LHCN-M2 (cell line): ENCODE measurements around the gene NCR1. TPM values are rescaled to one million over a fixed set of nuclear protein-coding genes. Genes with fewer than 3 reads are reported as not detected.
"Not testable (repeated sequence)": the region's sequence is repeated elsewhere in the genome, so short reads cannot be mapped to it uniquely, and the experiment has no call there.

Experiments used
- DNase-seq: peaks from one replicate; pipeline ENCODE4 v3.0.0-alpha.2; 2012; ENCODE audit warnings: low read depth
- polyA plus RNA-seq: library from polyadenylated mRNA; unstranded; fragments of >200 nt; gene quantifications from one replicate; pipeline ENCODE4 v1.2.1, GENCODE V29; 2012; ENCODE audit warnings: missing spikeins
- total RNA-seq: library from RNA; depleted of rRNA; stranded (reverse); fragments of >200 nt; gene quantifications from 2 replicates; pipeline ENCODE4 v1.2.3, GENCODE V29; 2014; rRNA removed

The NCR1 gene
- not detected in 2 replicates for total RNA-seq
- not detected for polyA plus RNA-seq

- DNase-seq, result no peak
Measured at GRCh38 chr19:54905803-54906511, at the start of gene NCR1. Gene NCR1, plus strand, starts transcription at chr19:54906148. Its CDS starts 40 bp downstream, at chr19:54906188.

GRCh38 chr19:54858476-54858875 is 47.5 kb upstream of the NCR1 start:
- DNase-seq, result not testable (repeated sequence)

- DNase-seq, result peak; percentile 5
Measured at GRCh38 chr19:54859421-54859820, 46.5 kb upstream of the NCR1 start.

- not testable (repeated sequence) for DNase-seq
Measured at GRCh38 chr19:54863459-54863858, 42.5 kb upstream of the NCR1 start.

- DNase-seq, result no peak
Measured at GRCh38 chr19:54871696-54872095, 34.3 kb upstream of the NCR1 start.

GRCh38 chr19:54873990-54874389 is 32.0 kb upstream of the NCR1 start, which contains the start of gene FCAR:
Gene FCAR, plus strand, starts transcription at chr19:54874235. Its CDS starts 55 bp downstream, at chr19:54874290.
- DNase-seq, result no peak

- DNase-seq, result no peak
Measured at GRCh38 chr19:54875506-54875905, 30.4 kb upstream of the NCR1 start.

GRCh38 chr19:54877471-54877870 is 28.5 kb upstream of the NCR1 start:
- no peak for DNase-seq

GRCh38 chr19:54881884-54882283 is 24.1 kb upstream of the NCR1 start:
- DNase-seq, result no peak

- no peak for DNase-seq
Measured at GRCh38 chr19:54882758-54883157, 23.2 kb upstream of the NCR1 start.

GRCh38 chr19:54883228-54883627 is 22.7 kb upstream of the NCR1 start:
- no peak for DNase-seq

- DNase-seq, result no peak
Measured at GRCh38 chr19:54888239-54888638, 17.7 kb upstream of the NCR1 start.

GRCh38 chr19:54889566-54889965 is 16.4 kb upstream of the NCR1 start:
- DNase-seq, result no peak

GRCh38 chr19:54893406-54893805 is 12.5 kb upstream of the NCR1 start:
- no peak for DNase-seq

GRCh38 chr19:54894106-54894505 is 11.8 kb upstream of the NCR1 start:
- DNase-seq, result not testable (repeated sequence)

- DNase-seq, result no peak
Measured at GRCh38 chr19:54896036-54896435, 9.9 kb upstream of the NCR1 start.

- DNase-seq, result not testable (repeated sequence)
Measured at GRCh38 chr19:54898685-54899084, 7.3 kb upstream of the NCR1 start.

- DNase-seq, result not testable (repeated sequence)
Measured at GRCh38 chr19:54899646-54900045, 6.3 kb upstream of the NCR1 start.

GRCh38 chr19:54901153-54901552 is 4.8 kb upstream of the NCR1 start:
- DNase-seq, result not testable (repeated sequence)

GRCh38 chr19:54902061-54902460 is 3.9 kb upstream of the NCR1 start:
- no peak for DNase-seq

GRCh38 chr19:54903303-54903702 is 2.6 kb upstream of the NCR1 start:
- DNase-seq, result no peak

GRCh38 chr19:54904261-54904660 is 1.7 kb upstream of the NCR1 start:
- not testable (repeated sequence) for DNase-seq

GRCh38 chr19:54905421-54905802 is 536 bp upstream of the NCR1 start:
- DNase-seq, result no peak

GRCh38 chr19:54906819-54907218 is 871 bp downstream of the NCR1 start:
- no peak for DNase-seq
